Posterior vena cava (tissue), 2 donors: Measurements from ENCODE around the gene PBRM1. TPM values are rescaled to one million over a fixed set of nuclear protein-coding genes. Genes with fewer than 3 reads are reported as not detected.

Source experiments
- DNase-seq: peaks from one replicate; pipeline ENCODE4 v3.0.0-alpha.2; 2020; ENCODE audit warnings: low spot score
- intact Hi-C, 2 donors: fragments of 100-400 bp; cut with DNase I; formaldehyde crosslinking; loops; one replicate each; pipeline versions ENCODE4 v1.14.1 to v1.14.2; 2022 to 2023
- total RNA-seq, 2 donors: library from RNA; stranded (reverse); fragmentation: NEBNext Ultra II Directional; extraction: Animal tissue kit (Norgen Biotek cat#: 25700); gene quantifications; one replicate each; pipeline ENCODE4 v1.2.1, GENCODE V29; 2021
- donor health status: DM: yes; HTN: yes; CAD: no.
- donor health status: DM: yes; HTN: yes; CAD: no.

Gene PBRM1
- total RNA-seq, 2 donors from 2014 or later: 63.8 to 78.1 TPM

DNA sequence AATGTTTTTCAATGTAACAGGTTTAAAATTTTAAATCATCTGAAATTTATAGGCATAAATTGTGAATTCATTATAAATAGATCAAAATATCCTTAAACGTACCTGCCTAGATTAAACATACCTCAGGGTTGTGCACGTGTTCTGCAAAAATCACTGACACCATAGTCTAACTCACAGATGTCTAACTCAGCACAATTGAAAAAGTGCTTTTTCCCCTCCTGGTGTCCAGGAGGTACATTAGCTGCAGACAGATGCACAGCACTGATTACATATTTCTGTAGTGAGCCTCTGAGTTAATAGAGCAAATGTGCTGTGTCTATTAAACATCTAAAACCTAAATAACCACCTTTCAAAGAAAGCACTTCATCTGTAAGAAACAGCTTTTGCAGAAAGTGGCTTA lies 138.6 kb downstream of the PBRM1 start:
- DNase-seq: no peak
- intact Hi-C loops: no loop called here

DNA sequence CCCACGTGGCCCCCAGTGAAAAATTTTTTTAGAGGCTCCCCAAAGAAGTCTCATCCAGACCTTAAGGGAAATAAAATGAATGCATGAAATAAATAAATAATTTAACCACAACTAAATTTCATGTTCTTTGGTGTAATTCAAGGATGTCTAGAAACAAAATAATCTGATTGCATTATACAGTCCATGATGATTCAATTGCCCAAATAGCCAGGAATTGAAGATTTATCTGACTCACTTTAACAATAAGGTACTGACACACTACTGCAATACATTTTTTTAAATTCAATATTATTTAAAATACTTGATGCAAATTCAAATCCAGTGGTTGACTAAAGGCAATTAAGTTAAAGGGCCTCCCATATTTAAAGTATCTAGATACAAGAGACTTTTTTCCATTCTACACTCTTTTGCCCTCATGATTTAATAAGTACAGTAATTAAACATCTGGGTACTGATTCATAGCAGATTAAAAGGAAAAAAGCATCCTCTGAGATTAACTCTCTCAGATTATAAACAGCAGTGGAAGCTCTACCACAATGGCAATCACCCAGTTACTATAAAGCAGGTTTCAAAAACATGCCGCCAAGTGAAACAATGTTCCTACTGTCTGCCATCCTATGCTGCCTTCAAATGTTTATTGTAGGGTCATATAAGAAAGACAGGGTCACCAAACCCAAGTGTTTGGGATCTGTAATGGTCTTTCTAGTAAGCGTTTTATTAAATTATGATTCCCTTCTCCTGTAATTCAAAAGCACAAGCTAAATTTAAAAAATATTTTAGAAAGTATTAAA lies 139.4 kb downstream of the PBRM1 start:
- intact Hi-C loops: no loop called here
- no peak for DNase-seq

DNA sequence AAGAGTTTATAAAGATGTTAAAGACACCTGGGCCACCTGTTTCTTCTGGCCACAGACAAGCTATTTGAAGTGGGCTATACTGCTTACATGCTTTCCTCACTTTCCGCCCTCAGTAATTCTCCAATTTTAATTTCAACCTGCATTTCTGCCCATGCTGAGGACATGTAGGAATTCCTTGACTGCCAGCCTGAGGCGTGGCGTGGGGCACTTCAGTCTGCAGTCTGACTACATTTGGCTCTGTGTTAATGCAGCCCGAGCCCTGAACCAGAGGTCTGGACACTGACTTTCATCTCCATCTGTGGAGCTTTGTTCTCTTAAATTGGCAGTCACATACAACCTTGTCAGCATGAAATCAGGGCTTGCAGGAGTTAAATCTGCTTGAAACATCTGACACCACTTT lies 140.8 kb downstream of the PBRM1 start:
- intact Hi-C loops: no loop called here
- no peak for DNase-seq

DNA sequence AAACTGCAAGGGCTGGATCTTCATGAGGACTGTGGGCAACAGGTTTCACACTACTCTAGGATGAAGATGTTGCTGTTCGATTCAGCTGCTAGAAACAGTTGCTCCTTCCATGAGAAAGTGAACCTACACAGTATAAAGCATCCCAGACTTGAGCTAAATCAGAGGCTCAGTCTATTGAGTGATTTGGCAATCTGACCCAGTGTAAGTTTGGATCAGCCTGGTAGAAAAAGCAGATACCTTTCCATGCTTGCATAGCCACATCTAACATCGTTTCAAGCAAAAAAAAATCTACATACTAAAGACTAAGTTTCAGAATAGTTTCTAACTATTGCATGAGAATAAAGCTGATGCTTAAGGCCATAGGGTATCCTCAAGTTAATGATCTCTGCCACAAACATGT lies 144.7 kb downstream of the PBRM1 start:
- no peak for DNase-seq
- intact Hi-C loops: no loop called here

DNA sequence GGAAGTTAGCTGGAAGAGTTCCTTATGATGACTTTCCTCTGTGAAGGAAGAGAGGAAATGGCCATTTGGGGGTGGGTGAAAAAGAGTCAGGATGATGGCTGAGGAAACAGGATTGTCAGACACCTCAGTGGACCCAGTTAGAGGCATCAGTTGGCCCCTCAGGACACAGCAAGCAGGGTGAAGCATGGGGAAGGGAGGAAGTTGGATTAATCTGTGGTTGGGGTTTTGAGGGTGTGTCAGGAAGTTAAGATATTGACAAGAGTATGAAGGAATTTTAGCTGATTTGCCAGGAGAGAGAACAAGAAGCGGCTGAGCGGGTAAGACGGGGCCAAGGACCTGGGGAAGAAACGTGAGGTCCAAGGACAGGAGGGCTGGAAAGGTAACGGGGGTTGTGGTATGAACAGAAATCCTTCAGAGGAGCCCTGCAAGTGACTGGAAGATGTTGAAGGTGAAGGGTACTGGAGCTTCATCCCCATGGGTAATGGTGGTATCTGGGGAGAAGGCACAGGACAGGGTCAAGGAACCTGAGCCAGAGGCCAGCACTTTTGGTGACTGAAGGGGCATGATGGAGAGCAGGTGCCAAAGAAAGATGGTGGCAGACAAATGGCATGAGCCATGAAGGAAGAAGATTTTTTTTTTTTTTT lies 146.6 kb downstream of the PBRM1 start:
- intact Hi-C loops: no loop called here

DNA sequence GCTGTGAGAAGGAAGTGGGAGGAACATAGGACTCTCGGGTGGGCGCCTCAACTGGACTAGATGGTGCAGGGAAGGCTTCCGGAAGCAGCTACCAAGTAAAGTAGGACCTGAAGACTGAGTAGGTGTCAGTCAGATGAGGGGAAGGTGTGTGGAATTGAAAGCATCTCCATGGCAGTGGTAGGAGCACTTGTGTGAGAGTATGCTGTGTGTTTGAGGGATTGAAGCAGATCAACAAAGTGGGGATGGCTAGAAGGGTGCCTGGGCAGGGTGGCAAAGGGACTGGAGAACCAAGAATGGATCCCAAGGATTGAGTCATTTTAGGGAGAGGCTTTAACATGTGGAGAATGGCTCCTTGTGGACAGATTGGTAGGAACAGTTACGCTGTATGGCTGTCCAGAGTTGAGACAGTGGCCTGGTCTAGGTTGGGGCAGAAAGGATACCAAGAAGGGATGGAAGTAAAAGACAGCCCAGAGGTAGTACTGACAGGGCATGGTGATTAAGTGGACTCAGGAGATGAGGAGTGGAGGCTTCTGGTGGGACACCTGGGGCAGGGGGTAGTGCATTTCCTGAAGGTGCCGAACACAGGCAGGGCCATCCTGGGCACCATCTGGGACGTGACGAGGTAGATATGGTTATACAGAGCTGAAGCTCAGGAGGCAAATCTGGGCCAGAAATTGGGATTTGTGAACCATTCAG lies 147.8 kb downstream of the PBRM1 start:
- intact Hi-C loops: no loop called here
- DNase-seq: no peak

More for the DNA sequence above, 146.6 kb downstream of the PBRM1 start:
- DNase-seq: no peak

DNA sequence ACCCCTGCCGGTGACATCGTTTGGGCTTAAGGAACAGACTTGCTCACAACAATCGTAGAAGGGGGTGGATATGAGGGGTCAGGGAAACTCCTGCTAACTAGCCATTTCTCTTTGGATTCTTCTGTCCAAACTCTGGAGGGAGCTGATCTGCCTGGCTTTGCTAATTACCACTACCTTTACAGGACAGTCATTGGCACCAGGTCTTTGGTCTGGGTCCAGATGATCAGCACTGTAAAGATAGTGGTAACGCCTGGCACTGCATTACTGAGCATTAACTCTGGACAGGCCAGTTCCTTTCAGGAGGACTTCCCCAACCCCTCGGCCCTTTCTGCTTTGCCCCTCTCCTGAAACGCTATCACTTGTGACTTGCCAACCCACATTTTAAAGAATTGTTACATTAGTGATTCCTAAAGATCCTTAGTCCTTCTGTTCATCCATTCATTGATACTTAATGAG lies 148.5 kb downstream of the PBRM1 start:
- DNase-seq: no peak
- intact Hi-C loops: no loop called here

DNA sequence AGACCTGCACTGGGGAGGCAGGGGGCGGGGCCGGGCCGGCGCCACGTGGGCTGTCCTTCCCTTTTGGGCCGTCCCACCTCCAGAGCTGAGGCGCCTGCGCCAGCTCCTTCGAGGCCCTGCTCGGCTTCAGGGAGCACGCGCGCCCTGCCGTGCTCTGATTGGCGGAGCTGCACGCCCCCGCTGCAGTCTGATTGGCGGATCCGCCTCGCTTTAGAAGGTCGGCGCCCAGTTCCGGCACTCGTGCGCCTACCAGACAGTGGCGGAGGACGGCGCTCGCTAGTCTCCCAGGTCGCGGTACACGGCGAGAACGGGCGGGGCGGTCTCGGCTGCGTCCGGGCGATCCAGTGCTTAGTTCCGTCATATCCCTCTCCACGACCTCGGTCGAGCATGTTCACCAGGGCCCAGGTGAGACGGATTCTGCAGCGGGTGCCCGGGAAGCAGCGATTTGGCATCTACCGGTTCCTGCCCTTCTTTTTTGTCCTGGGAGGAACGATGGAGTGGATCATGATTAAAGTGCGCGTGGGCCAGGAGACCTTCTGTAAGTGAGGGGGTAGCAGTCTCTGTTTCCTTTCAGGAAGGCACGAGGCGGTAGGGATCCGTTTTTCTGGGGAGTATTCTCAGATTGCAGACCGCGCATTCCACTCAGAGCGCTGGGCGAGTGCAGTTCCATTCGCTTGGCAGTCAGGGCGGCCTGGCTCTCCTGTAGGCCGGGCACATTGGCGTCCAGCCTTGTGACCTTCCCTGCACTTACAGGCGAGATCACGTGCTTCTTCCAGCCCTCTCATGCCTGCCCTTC lies 149.1 kb downstream of the PBRM1 start, which contains the start of gene UQCC5:
Gene UQCC5 (plus strand): TSS at position 237 of the 796 bp plus-strand sequence. CDS start 151 bp downstream, at position 388.
- intact Hi-C loops: no loop called here
- peak; percentile 99 for DNase-seq

DNA sequence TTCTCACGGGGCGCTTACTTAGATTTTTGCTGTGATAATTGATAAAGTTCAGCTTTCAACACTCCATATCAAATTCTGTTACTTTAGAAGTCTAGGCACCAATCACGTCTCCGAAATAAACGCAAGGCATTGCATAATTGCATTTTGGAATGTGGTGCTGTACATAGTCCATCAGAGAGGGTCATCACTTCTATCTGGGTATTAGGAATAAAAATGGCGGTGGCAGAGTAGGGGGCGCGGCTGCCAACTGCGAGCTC lies 149.7 kb downstream of the PBRM1 start:
- DNase-seq: no peak
- intact Hi-C loops: no loop called here

DNA sequence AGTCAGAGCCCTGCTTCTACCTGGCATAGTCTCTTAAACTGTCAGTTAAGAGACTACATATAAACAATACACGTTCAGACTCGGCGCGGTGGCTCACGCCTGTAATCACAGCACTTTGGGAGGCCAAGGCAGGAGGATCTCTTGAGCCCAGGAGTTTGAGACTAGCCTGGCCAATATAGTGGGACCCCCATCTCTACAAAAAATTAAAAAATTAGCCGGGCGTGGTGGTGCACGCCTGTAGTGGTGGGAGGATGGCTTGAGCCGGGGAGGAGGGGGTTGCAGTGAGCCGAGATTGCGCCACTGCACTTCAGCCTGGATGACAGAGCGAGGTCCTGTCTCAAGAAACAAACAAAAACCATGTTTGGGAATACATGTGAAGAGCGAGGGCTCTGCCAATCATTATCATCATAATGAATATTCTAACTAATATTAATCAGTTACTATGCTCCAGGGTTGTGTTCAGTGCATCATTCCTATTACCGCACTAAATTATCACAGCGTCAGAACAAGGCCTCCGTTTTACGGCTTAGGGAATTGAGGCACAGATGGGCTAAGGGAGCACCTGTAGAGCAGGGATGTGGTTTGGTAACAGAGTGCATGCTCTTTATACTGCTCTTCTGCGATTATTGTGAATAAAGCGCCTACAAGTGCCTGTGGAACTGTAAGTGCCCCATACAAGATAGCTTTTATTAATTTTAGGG lies 150.2 kb downstream of the PBRM1 start:
- intact Hi-C loops: loop anchor here in 1 of 2 donors (1.0 kb wide), 1 partner anchor 17 kb away; no protein-coding TSS in a partner anchor
- no peak for DNase-seq

DNA sequence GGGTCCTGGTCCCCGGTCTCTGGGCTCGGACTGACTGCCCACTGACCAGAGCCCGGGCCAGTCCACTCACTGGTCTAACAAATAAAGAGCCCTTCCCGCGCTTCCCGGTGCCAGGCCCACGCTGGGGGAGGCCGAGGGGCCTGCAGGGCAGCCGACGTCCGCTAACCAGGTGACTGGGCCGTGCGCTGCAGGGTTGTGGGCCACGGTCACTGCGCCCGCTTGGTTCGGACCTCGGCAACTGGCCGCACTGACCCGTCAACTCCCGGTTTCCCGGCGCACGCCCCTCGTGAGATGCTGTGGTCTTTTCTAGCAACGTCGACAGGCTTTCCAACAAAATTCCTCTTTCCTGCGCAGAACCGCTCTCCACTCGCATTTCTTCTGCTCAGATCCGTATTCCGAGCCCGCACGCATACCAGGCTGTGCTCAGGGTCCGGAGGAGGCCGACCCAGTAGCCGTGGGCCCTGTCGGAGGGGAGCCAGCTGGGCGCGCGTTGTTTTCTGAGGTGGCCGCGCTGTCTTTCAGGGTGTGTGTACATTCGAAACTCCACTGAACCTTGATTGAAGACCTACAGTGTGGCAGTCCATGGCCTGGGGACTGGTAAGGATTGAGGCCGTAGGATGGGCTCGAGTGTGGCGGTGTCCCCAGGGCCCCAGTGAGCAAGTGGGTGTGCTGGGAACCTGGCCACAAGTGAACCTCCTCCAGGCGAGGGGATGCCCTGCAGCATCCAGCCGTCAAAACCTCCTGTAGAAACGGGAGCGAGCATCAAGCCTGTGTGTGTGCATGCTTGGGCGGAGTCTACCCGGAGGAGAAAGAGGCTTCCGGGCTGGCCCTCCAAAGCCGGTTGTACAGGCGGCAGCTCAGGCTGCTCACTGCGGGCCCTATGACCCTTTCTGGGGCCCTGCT lies 151.2 kb downstream of the PBRM1 start:
- peak; percentile 85 for DNase-seq
- intact Hi-C loops: loop anchor here in 1 of 2 donors (1.0 kb wide), 1 partner anchor 18 kb away; no protein-coding TSS in a partner anchor

DNA sequence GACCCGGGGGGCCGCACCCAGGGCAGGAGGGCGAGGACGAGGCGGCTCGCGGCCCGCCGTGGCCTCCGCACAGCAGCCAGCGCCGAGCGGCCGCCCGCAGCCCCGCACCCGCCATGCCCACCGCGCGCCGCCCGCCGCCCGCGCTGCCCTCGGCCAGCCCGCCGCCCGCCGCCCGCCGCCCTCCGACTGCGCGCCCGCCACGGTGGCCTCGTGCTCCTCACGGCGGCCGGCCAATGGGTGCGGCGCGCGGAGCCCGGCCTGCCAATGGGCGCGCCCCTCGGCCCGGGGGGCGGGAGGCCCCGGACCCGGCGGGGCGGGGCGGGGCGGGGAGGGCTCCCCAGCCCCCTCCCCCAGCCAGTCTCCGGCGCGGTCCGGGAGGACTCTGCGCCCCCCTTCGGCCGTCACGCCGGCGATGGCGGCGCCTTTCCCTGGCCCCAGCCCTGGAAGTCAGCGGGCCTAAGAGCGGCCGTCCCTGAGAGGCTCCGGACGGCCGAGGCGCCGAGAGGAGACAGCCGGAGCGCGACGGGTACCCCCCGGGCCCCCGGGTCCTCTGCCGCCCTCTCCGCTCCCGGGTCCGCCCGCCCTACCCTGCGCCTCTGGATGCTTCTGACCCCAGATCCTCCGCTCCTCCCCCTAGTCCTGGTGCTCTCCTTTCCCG lies 152.0 kb downstream of the PBRM1 start, which contains the start of gene NT5DC2:
Gene NT5DC2 (minus strand): TSS at position 235 of the 658 bp plus-strand sequence. CDS start 120 bp downstream, at position 115.
- intact Hi-C loops: no loop called here
- peak; percentile 88 for DNase-seq

DNA sequence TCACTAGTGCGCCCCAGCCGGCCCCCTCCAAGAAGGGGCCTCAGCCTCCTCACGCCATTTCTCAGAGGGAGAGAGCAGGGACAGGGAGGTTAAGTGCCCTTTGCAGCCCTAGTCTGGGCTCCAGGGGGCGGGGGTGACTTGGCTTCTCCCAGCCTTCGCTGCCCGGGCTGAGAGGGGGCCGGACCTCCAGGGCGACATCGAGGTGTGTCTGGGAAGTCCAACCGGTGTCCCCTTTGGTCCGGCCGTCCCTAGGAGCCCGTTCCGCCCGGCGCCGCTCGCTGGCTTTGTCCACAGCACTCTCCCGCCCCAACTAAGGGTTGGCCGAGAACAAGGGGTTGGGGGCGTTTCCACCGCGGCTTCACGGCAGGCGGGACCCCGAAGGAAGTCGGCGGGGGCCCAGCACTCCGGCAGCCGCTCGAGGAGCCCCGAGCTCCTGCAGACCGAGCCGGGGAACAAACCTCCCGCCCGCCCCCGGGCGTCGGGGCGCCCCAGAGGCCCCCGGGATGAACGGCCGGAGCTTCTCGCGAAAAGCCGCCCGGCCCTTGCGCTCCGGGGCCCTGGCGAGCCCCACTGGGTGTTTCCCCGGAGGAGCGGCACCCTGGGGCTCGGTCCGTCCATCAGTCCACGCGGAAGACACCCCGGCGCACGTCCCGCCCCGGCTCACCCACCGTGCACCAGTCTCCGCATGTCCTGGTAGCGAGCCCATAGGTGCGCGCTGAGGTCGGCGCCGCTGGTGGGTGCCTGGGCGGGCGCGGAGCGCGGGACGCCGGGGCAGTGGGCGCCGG lies 152.7 kb downstream of the PBRM1 start:
- peak; percentile 88 for DNase-seq
- intact Hi-C loops: no loop called here

DNA sequence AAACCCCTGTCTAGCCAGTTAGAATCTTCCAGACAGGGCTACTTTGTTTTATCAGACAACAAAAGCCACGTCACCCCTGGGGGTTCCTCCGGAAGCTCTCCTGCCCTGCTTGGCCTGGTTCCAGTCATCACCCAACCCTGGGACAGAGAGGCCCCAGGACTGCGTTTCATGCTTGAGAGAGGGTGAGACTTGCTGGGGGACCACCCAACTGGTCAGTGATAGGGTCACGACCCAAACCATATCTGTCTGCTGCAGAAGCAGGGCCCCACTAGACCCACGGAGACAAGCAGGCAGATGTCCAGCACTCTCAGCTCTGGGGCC lies 153.2 kb downstream of the PBRM1 start:
- intact Hi-C loops: no loop called here
- DNase-seq: peak; percentile 80

DNA sequence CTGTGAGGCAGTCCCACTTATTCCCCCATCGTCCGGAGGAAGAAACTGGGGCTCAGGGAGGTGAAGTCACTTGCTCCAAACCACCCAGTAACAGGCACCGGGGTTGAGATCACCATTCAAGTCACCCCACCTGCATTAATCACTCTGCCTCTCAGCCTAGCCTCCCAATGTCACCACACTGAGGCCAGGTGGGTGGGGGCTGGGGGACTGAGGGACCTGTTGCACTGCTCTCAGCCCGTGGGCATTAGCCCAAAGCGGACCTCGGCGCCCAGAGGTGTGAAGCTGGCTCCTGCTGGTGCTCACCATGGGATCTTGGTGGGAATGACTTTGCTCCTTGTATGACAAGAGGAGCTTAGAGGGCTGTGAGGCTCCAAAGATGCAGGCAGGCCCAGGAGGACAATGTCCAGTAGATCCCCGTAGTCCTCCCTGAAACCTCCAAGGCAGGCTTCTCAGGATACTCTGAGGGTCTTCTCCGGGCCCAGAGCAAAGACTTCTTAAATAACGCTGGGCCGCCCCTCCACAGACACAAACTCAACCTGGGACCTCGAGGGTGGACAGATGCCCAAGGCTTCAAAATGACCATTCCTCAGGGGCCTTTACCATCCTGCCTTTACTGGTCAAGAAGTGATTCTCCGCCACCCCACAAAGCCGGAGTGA lies 153.7 kb downstream of the PBRM1 start:
- intact Hi-C loops: no loop called here
- DNase-seq: peak; percentile 83
